HFF-Myc (cell line): ENCODE results near the gene KATNIP.

Experiments
- DNase-seq: peaks from one replicate; pipeline ENCODE4 v3.0.0-alpha.2; 2011; ENCODE audit warnings: low read depth; ENCODE audit errors: extremely low read depth
- H3K4me3 ChIP-seq: replicated peaks from 2 replicates; pipeline ENCODE4 v1.5.1; 2011; ENCODE audit warnings: low read depth, mild to moderate bottlenecking, control low read depth, low read length
- CTCF ChIP-seq: IDR thresholded peaks from 2 replicates; pipeline ENCODE4 v1.5.1; 2012; ENCODE audit warnings: mild to moderate bottlenecking, low read depth, low read length, control low read depth; ENCODE audit errors: missing control alignments

KATNIP gene

GRCh38 chr16:27585200-27585599, 35.3 kb downstream of the KATNIP start:
- no peak for TF ChIP-seq CTCF
- H3K4me3 ChIP-seq = no peak overlapping the region
- DNase-seq = no peak

DNA sequence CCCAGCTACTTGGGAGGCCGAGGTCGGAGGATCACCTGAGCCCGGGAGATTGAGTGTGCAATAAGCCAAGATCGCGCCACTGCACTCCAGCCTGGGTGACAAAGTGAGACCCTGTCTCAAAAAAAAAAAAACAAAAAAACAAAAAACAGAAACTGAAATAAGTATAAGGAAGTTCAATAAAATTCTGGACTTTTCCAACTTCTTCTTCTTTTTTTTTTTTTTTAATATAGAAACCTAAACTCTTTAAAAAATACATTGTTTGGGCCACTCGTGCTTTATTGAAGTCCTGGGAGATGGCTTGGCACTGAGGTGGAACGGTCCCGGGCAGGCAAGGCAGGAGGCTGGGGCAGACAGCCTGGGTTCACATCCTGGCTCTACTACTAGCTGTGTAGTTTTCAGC, 36.8 kb downstream of the KATNIP start:
- DNase-seq = no peak
- H3K4me3 ChIP-seq = no peak overlapping the region
- TF ChIP-seq CTCF = no peak

GRCh38 chr16:27588057-27588456, 38.1 kb downstream of the KATNIP start:
- no peak overlapping the region for H3K4me3 ChIP-seq
- TF ChIP-seq CTCF = no peak
- no peak for DNase-seq

DNA sequence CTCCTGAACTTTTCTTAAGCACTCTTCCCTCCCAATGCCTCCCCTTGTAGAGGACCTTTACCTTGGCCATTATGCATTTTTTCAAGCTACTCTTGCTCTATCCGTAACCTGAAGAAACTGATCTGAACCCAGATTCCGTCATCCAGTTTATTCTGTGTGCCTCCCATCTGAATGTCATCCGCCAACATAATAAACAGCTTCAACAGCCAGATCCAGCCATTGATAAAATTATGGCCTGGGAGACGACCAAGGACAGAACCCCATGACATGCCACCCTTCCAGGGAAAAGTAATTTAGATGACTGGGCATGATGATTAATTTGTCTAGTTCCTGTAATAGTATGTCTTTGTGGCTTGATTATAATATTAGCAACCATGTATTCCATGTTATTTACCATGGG, 41.9 kb downstream of the KATNIP start:
- no peak for DNase-seq
- no peak for TF ChIP-seq CTCF

GRCh38 chr16:27595475-27595874, 45.5 kb downstream of the KATNIP start:
- no peak overlapping the region for H3K4me3 ChIP-seq
- no peak for DNase-seq
- no peak for TF ChIP-seq CTCF

More for the DNA sequence above, 41.9 kb downstream of the KATNIP start:
- H3K4me3 ChIP-seq = no peak overlapping the region

GRCh38 chr16:27595993-27596392, 46.0 kb downstream of the KATNIP start:
- no peak for DNase-seq
- TF ChIP-seq CTCF = no peak
- H3K4me3 ChIP-seq = no peak overlapping the region

- DNase-seq = no peak
These were observed 46.5 kb downstream of the KATNIP start for GRCh38 chr16:27596411-27596810.

More at GRCh38 chr16:27596411-27596810, 46.5 kb downstream of the KATNIP start:
- no peak for TF ChIP-seq CTCF
- H3K4me3 ChIP-seq = no peak overlapping the region
